ENCODE data around the gene SLC31A1. TPM values are rescaled to one million over a fixed set of nuclear protein-coding genes. Genes with fewer than 3 reads are reported as not detected.
"Not testable (repeated sequence)": the region's sequence is repeated elsewhere in the genome, so short reads cannot be mapped to it uniquely, and the experiment has no call there.

The SLC31A1 gene
- total RNA-seq, 4 donors from 2014 or later = 0.51 to 20.6 (median 10.6) TPM

- intact Hi-C loops (cut with DNase I; ENCODE audit: low total_unique reads) = no loop called here
Measured at GRCh38 chr9:113227436-113227835, 6.1 kb downstream of the SLC31A1 start.

GRCh38 chr9:113228130-113228665 is 6.9 kb downstream of the SLC31A1 start:
- intact Hi-C loops (cut with DNase I; ENCODE audit: low total_unique reads) = no loop called here
- TF ChIP-seq, protein P1, sequence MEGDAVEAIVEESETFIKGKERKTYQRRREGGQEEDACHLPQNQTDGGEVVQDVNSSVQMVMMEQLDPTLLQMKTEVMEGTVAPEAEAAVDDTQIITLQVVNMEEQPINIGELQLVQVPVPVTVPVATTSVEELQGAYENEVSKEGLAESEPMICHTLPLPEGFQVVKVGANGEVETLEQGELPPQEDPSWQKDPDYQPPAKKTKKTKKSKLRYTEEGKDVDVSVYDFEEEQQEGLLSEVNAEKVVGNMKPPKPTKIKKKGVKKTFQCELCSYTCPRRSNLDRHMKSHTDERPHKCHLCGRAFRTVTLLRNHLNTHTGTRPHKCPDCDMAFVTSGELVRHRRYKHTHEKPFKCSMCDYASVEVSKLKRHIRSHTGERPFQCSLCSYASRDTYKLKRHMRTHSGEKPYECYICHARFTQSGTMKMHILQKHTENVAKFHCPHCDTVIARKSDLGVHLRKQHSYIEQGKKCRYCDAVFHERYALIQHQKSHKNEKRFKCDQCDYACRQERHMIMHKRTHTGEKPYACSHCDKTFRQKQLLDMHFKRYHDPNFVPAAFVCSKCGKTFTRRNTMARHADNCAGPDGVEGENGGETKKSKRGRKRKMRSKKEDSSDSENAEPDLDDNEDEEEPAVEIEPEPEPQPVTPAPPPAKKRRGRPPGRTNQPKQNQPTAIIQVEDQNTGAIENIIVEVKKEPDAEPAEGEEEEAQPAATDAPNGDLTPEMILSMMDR (IDR thresholded peaks at IDR 0.05) = no peak
- TF ChIP-seq POLR2A (IDR thresholded peaks at IDR 0.05) = no peak
- no peaks in the 10 kb centered on the region for H3K36me3 ChIP-seq
- H3K4me3 ChIP-seq = no peak overlapping the region
- no peaks in the 10 kb centered on the region for H3K9me3 ChIP-seq
- no peak for DNase-seq
- H3K4me1 ChIP-seq = no peaks in the 10 kb centered on the region
- H3K27me3 ChIP-seq = no peaks in the 10 kb centered on the region
- no peak overlapping the region for H3K27ac ChIP-seq

More at GRCh38 chr9:113227436-113227835, 6.1 kb downstream of the SLC31A1 start:
- Histone ChIP-seq H3K4me3 (no peak overlapping the region), H3K27me3 (no peaks in the 10 kb centered on the region), H3K27ac (no peak overlapping the region), H3K36me3 (no peaks in the 10 kb centered on the region), H3K4me1 (peaks cover 0 to 3% of the 10 kb centered on the region in 2 donors), H3K9me3 (no peaks in the 10 kb centered on the region)
- DNase-seq = no peak
- TF ChIP-seq, protein P1 (IDR thresholded peaks at IDR 0.05) = no peak
- no peak for TF ChIP-seq POLR2A (IDR thresholded peaks at IDR 0.05)

DNA sequence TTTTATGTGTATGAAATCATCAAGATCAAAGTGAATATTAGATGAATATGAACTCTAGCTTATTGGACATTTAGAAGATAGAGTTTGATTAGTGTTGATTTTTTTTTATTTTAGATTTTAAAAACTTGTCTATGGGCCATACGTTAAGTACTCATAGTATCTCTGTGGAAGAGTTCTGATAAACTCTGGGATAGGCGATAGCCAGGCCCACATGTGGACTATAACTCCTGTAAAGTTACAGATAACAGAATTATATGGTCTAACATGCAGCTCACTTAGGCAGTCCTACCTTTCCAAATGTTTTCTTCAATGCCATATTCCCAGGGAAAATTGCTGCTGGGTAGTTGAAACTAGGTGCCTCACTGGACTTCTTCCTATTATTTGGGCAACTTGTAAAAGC is 10.4 kb downstream of the SLC31A1 start:
- Histone ChIP-seq H3K4me3 (no peak overlapping the region), H3K4me1 (no peaks in the 10 kb centered on the region), H3K27me3 (no peaks in the 10 kb centered on the region), H3K27ac (no peak overlapping the region), H3K9me3 (no peaks in the 10 kb centered on the region), H3K36me3 (no peaks in the 10 kb centered on the region)
- TF ChIP-seq POLR2A (IDR thresholded peaks at IDR 0.05) = no peak
- TF ChIP-seq, protein P1 (IDR thresholded peaks at IDR 0.05) = no peak
- intact Hi-C loops (cut with DNase I; ENCODE audit: low total_unique reads) = no loop called here
- DNase-seq = no peak

DNA sequence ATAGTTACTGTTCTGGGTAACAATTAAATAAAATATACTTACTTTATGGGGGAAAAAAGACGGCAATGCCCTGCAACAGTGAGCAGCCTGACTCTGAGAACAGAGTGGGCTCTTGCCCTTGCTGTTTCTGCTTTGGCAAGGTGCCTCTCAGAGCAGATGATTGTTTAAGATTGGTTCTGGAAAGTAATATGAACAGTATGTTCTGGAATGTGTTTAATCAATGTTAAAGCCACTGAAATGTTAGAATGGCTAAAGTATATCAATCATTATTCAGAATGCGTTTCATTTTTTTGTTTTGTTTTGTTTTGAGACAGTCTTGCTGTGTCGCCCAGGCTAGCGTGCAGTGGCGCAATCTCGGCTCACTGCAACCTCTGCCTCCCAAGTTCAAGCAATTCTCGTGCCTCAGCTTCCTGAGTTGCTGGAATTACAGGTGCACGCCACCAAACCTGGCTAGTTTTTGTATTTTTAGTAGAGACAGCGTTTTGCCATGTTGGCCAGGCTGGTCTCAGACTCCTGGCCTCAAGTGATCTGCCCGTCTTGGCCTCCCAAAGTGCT is 14.4 kb downstream of the SLC31A1 start:
- H3K27ac ChIP-seq; H3K9me3 ChIP-seq; intact Hi-C loops (cut with DNase I; ENCODE audit: low total_unique reads): not testable (repeated sequence)

DNA sequence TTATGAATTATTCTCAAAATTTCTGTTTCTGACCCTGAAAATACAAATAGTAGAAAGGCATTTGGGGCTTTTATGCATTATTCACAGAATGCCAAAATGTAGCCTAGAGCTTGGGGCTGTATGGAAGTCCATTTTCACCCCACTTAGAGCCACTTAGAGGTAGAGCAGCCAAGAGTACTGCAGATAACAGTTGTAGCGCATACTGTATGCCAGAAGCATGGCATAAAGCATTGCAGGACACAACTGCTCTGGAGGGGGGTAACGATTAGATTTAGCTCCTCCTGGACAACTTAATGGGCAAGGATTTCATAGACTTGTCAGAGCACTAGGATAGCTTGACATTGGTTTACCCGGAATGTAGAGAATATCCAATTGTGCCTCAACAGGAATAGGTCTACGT is 15.7 kb downstream of the SLC31A1 start:
- no peaks in the 10 kb centered on the region for H3K4me1 ChIP-seq
- H3K36me3 ChIP-seq = no peaks in the 10 kb centered on the region
- H3K4me3 ChIP-seq = no peak overlapping the region
- H3K27ac ChIP-seq = no peak overlapping the region
- H3K27me3 ChIP-seq = no peaks in the 10 kb centered on the region
- H3K9me3 ChIP-seq = no peaks in the 10 kb centered on the region
- TF ChIP-seq, protein P1 (IDR thresholded peaks at IDR 0.05) = no peak
- TF ChIP-seq POLR2A (IDR thresholded peaks at IDR 0.05) = no peak
- intact Hi-C loops (cut with DNase I; ENCODE audit: low total_unique reads) = no loop called here
- no peak for DNase-seq

More for the DNA sequence above, 14.4 kb downstream of the SLC31A1 start:
- not testable (repeated sequence) for H3K4me1 ChIP-seq, H3K27me3 ChIP-seq, H3K4me3 ChIP-seq, H3K36me3 ChIP-seq, DNase-seq
